DND-41 (cell line): Measurements from ENCODE around the gene CACNB1.

Experiments
- ATAC-seq: fragments of 200-7000 bp; cut with Tn5 transposase; 3 replicates; pipeline ENCODE4 v1.9.1; 2021; ENCODE audit warnings: low read depth; ENCODE audit not compliant: insufficient read depth
- DNase-seq: peaks from one replicate; pipeline ENCODE4 v3.0.0-alpha.2; 2020
- H2AFZ ChIP-seq: 2 replicates; pipeline ENCODE4 v1.6.0; 2012; ENCODE audit warnings: low read depth, low read length
- H3K27ac ChIP-seq: 2 replicates; pipeline ENCODE4 v1.5.1; 2012; ENCODE audit warnings: low read length, inconsistent platforms
- H3K27me3 ChIP-seq: fragments of 200-600 bp; sonication (generic); 2 replicates; pipeline ENCODE4 v1.6.0; 2012; ENCODE audit warnings: low read length, mild to moderate bottlenecking, inconsistent platforms; ENCODE audit not compliant: insufficient read depth, poor library complexity
- H3K36me3 ChIP-seq: 2 replicates; pipeline ENCODE4 v1.5.1; 2012; ENCODE audit warnings: low read length, inconsistent platforms; ENCODE audit not compliant: insufficient read depth
- H3K4me1 ChIP-seq: 2 replicates; pipeline ENCODE4 v1.5.1; 2012; ENCODE audit warnings: mild to moderate bottlenecking, low read length; ENCODE audit not compliant: insufficient read depth
- H3K4me2 ChIP-seq: 2 replicates; pipeline ENCODE4 v1.6.0; 2012; ENCODE audit warnings: mild to moderate bottlenecking, moderate library complexity, low read length, inconsistent platforms; ENCODE audit not compliant: insufficient read depth
- H3K4me3 ChIP-seq, 2 experiments: fragments of 200-600 bp in 1 of 2; shearing (Covaris generic) in 1 of 2; 2 replicates each; pipeline ENCODE4 v1.5.1; 2012 to 2016; ENCODE audit warnings: inconsistent platforms in 2 of 2, low read length in 2 of 2, mild to moderate bottlenecking in 2 of 2, low read depth in 1 of 2, moderate library complexity in 1 of 2
- H3K79me2 ChIP-seq: 2 replicates; pipeline ENCODE4 v1.6.0; 2012; ENCODE audit warnings: low read length, inconsistent platforms; ENCODE audit not compliant: insufficient read depth
- H3K9ac ChIP-seq: 2 replicates; pipeline ENCODE4 v1.6.0; 2012; ENCODE audit warnings: low read depth, mild to moderate bottlenecking, inconsistent platforms, low read length, moderate library complexity
- H3K9me3 ChIP-seq: 2 replicates; pipeline ENCODE4 v1.5.1; 2012; ENCODE audit warnings: low read length, moderate library complexity, mild to moderate bottlenecking, inconsistent platforms; ENCODE audit not compliant: insufficient read depth, severe bottlenecking
- H4K20me1 ChIP-seq: 2 replicates; pipeline ENCODE4 v1.6.0; 2012; ENCODE audit warnings: low read length; ENCODE audit not compliant: insufficient read depth
- CTCF ChIP-seq: IDR thresholded peaks from 2 replicates; pipeline ENCODE4 v1.5.1; 2012; ENCODE audit warnings: borderline replicate concordance, low read length, moderate library complexity, mild to moderate bottlenecking; ENCODE audit not compliant: poor library complexity, severe bottlenecking; ENCODE audit errors: extremely low read depth
- EZH2 ChIP-seq: IDR thresholded peaks from 3 replicates; pipeline ENCODE4 v1.6.1; 2012; ENCODE audit warnings: borderline replicate concordance, low read depth, mild to moderate bottlenecking, moderate library complexity, low read length, inconsistent platforms; ENCODE audit not compliant: severe bottlenecking

CACNB1 gene

GRCh38 chr17:39191750-39192510 is 5.5 kb downstream of the CACNB1 start:
- Histone ChIP-seq H3K79me2 (peaks cover 36% of the 10 kb centered on the region), H3K4me1 (peaks cover 34% of the 10 kb centered on the region), H3K9ac (no peak overlapping the region), H2AFZ (no peak overlapping the region), H3K4me2 (no peak overlapping the region), H3K27ac (no peak overlapping the region), H3K4me3 (no peak overlapping the region), H3K9me3 (no peaks in the 10 kb centered on the region), H3K36me3 (peaks cover 71% of the 10 kb centered on the region), H4K20me1 (peaks cover 26% of the 10 kb centered on the region), H3K27me3 (no peaks in the 10 kb centered on the region)
- no peak for ATAC-seq
- DNase-seq: no peak
- TF ChIP-seq EZH2 (no peak), CTCF (no peak)

DNA sequence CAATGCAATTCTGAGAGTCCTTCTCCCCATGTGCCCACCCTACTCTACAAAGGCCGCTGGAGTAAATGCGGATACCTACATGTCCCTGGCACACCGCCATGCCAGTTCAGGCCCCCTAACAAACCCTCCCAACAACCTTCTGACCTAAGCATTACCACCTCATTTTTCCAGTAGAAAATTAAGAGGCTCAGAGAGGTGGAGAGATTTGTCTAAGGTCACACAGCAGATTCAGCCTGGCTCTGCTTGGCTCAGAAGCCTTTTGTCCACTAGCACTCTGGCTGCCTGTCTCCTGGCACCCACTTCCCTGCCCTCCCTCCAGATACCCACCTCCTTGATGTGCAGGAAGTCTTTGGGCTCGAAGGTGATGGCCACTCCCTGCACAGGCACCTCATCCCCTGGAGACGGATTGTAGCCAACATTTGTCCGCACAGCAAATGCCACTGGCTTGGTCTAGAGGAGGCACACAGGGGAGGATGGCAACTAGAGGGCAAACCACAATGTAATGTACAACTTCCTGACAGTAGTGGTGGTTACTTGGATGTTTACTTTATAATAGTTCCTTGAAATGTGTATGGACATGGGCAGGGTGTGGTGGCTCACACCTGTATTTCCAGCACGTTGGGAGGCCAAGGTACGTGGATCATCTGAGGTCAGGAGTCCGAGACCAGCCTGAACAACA is 10.2 kb downstream of the CACNB1 start:
- no peak for TF ChIP-seq EZH2
- no peak for TF ChIP-seq CTCF
- no peak overlapping the region for H2AFZ ChIP-seq
- H3K4me2 ChIP-seq: no peak overlapping the region
- H3K36me3 ChIP-seq: peaks cover 83% of the 10 kb centered on the region
- no peak for DNase-seq
- H3K9ac ChIP-seq: no peak overlapping the region
- H3K27me3 ChIP-seq: no peaks in the 10 kb centered on the region
- no peaks in the 10 kb centered on the region for H3K4me1 ChIP-seq
- no peaks in the 10 kb centered on the region; the same call in 1 of the 2 replicates for H4K20me1 ChIP-seq
- H3K4me3 ChIP-seq: no peak overlapping the region
- H3K79me2 ChIP-seq: no peaks in the 10 kb centered on the region
- no peaks in the 10 kb centered on the region for H3K9me3 ChIP-seq
- no peak overlapping the region for H3K27ac ChIP-seq
- ATAC-seq: no peak

DNA sequence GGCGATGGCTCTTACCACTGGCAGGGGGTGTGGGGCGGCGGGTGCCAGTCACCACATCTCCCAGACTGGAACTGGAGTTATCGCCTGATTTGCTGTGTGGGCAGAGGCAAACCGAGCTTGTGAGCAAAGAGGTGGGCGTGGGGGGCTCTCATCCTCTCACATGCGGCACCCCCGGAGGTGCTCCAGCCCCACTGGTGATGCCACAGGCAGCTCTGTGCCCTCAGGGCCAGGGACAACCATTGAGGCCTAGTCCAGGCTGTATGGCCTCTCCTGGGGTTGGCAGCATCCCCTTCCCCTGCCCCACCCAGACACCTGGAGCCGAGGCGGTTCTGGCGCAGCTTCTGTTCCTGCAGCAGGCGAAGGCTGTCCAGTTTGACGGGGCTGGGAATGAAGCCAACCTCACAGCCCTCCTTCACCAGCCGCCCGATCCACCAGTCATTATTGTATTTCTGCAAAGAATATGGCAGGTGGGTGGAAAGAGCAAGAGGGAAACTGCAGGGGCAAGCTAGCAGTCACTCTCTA is 10.9 kb downstream of the CACNB1 start:
- Histone ChIP-seq H3K4me3 (no peak overlapping the region), H3K27me3 (no peaks in the 10 kb centered on the region), H3K9me3 (no peaks in the 10 kb centered on the region), H3K36me3 (peaks cover 80% of the 10 kb centered on the region), H3K4me2 (no peak overlapping the region), H3K79me2 (no peaks in the 10 kb centered on the region), H4K20me1 (no peaks in the 10 kb centered on the region; the same call in 1 of the 2 replicates), H3K4me1 (no peaks in the 10 kb centered on the region), H2AFZ (no peak overlapping the region), H3K27ac (no peak overlapping the region), H3K9ac (no peak overlapping the region)
- DNase-seq (no peak), ATAC-seq (no peak)
- no peak for TF ChIP-seq CTCF
- TF ChIP-seq EZH2: no peak
